Breast epithelium (tissue), 3 donors: ENCODE data around the gene ZNF367.

Experiments used
- CTCF ChIP-seq, 3 donors: fragments of 450-650 bp; IDR thresholded peaks; one replicate each; pipeline ENCODE4 v1.5.1; 2016 to 2017; ENCODE audit warnings: antibody characterized with exemption in 3 of 3, mild to moderate bottlenecking in 3 of 3, moderate library complexity in 3 of 3
- POLR2A ChIP-seq: fragments of 450-650 bp; IDR thresholded peaks from one replicate; pipeline ENCODE4 v1.6.1; 2016; ENCODE audit warnings: antibody characterized with exemption, mild to moderate bottlenecking, moderate library complexity

- TF ChIP-seq POLR2A (no peak), CTCF (IDR thresholded peaks at IDR 0.05) (no peak)
These were observed 40.0 kb downstream of the ZNF367 start for GRCh38 chr9:96378187-96378586.
